H9 (cell line): ENCODE measurements around the gene TRAK1. TPM values are rescaled to one million over a fixed set of nuclear protein-coding genes. Genes with fewer than 3 reads are reported as not detected.

ENCODE experiments used
- DNase-seq: peaks from one replicate; pipeline ENCODE4 v3.0.0-alpha.2; 2017
- H2AFZ ChIP-seq: one replicate; pipeline ENCODE4 v1.6.1; 2013; ENCODE audit warnings: mild to moderate bottlenecking, low read length, control low read depth, moderate library complexity
- H2AK5ac ChIP-seq: 2 replicates; pipeline ENCODE4 v1.6.1; 2013; ENCODE audit warnings: low read length, control low read depth, mixed read lengths; ENCODE audit not compliant: insufficient read length
- H2BK120ac ChIP-seq: one replicate; pipeline ENCODE4 v1.6.1; 2013; ENCODE audit warnings: low read depth, mild to moderate bottlenecking, low read length, control low read depth, inconsistent platforms; ENCODE audit not compliant: poor library complexity, severe bottlenecking
- H2BK12ac ChIP-seq: 2 replicates; pipeline ENCODE4 v1.6.1; 2013; ENCODE audit warnings: low read length, control low read depth, mixed read lengths, low read depth; ENCODE audit not compliant: insufficient read length
- H2BK15ac ChIP-seq: 2 replicates; pipeline ENCODE4 v1.6.1; 2013; ENCODE audit warnings: low read depth, low read length, control low read depth
- H2BK20ac ChIP-seq: one replicate; pipeline ENCODE4 v1.6.1; 2013; ENCODE audit warnings: low read depth, mild to moderate bottlenecking, low read length, control low read depth, inconsistent platforms; ENCODE audit not compliant: poor library complexity, severe bottlenecking
- H2BK5ac ChIP-seq: 2 replicates; pipeline ENCODE4 v1.6.1; 2013; ENCODE audit warnings: low read length, control low read depth, mixed read lengths; ENCODE audit not compliant: insufficient read length
- H3K14ac ChIP-seq: 2 replicates; pipeline ENCODE4 v1.6.1; 2013; ENCODE audit warnings: low read length, control low read depth; ENCODE audit not compliant: insufficient read depth
- H3K18ac ChIP-seq: 2 replicates; pipeline ENCODE4 v1.6.1; 2013; ENCODE audit warnings: low read depth, mild to moderate bottlenecking, mixed read lengths, low read length, control low read depth; ENCODE audit not compliant: insufficient read length
- H3K23ac ChIP-seq: 2 replicates; pipeline ENCODE4 v1.6.1; 2013; ENCODE audit warnings: low read length, control low read depth, mixed read lengths, low read depth; ENCODE audit not compliant: insufficient read length
- H3K23me2 ChIP-seq: 2 replicates; pipeline ENCODE4 v1.6.1; 2013; ENCODE audit warnings: low read depth, mild to moderate bottlenecking, mixed read lengths, low read length, control low read depth; ENCODE audit not compliant: insufficient read length, poor library complexity, severe bottlenecking
- H3K27ac ChIP-seq: 2 replicates; pipeline ENCODE4 v1.5.1; 2013; ENCODE audit warnings: low read length, control low read depth, mixed read lengths, low read depth; ENCODE audit not compliant: insufficient read length
- H3K27me3 ChIP-seq: 2 replicates; pipeline ENCODE4 v1.6.1; 2013; ENCODE audit warnings: low read length, control low read depth, inconsistent platforms; ENCODE audit not compliant: insufficient read depth
- H3K4ac ChIP-seq: 2 replicates; pipeline ENCODE4 v1.6.1; 2013; ENCODE audit warnings: low read depth, mild to moderate bottlenecking, control low read depth, inconsistent platforms, low read length, moderate library complexity
- H3K4me1 ChIP-seq: 2 replicates; pipeline ENCODE4 v1.6.1; 2013; ENCODE audit warnings: low read length, control low read depth, inconsistent platforms; ENCODE audit not compliant: insufficient read depth
- H3K4me2 ChIP-seq: 2 replicates; pipeline ENCODE4 v1.6.1; 2013; ENCODE audit warnings: low read length, control low read depth, mixed read lengths; ENCODE audit not compliant: insufficient read length, insufficient read depth
- H3K56ac ChIP-seq: 2 replicates; pipeline ENCODE4 v1.6.1; 2013; ENCODE audit warnings: low read depth, mild to moderate bottlenecking, mixed read lengths, low read length, control low read depth; ENCODE audit not compliant: insufficient read length
- H3K79me1 ChIP-seq: 2 replicates; pipeline ENCODE4 v1.6.1; 2013; ENCODE audit warnings: low read depth, mild to moderate bottlenecking, moderate library complexity, low read length, control low read depth, inconsistent platforms; ENCODE audit not compliant: insufficient read depth, poor library complexity, severe bottlenecking
- H3K79me2 ChIP-seq: 2 replicates; pipeline ENCODE4 v1.6.1; 2013; ENCODE audit warnings: low read length, control low read depth, inconsistent platforms; ENCODE audit not compliant: insufficient read depth
- H3K9ac ChIP-seq: 2 replicates; pipeline ENCODE4 v1.6.1; 2013; ENCODE audit warnings: low read length, control low read depth, mixed read lengths; ENCODE audit not compliant: insufficient read length; ENCODE audit errors: extremely low read depth
- H3K9me3 ChIP-seq: one replicate; pipeline ENCODE4 v1.6.1; 2013; ENCODE audit warnings: low read depth, low read length, inconsistent platforms; ENCODE audit not compliant: control insufficient read depth
- H3T11ph ChIP-seq: one replicate; pipeline ENCODE4 v1.6.1; 2013; ENCODE audit warnings: mild to moderate bottlenecking, low read length, control low read depth, inconsistent platforms
- H4K20me1 ChIP-seq: one replicate; pipeline ENCODE4 v1.6.1; 2013; ENCODE audit not compliant: control insufficient read depth, insufficient read length, insufficient read depth
- H4K5ac ChIP-seq: 2 replicates; pipeline ENCODE4 v1.6.1; 2013; ENCODE audit warnings: low read depth, mild to moderate bottlenecking, mixed read lengths, low read length, control low read depth; ENCODE audit not compliant: insufficient read length
- H4K8ac ChIP-seq: replicated peaks from 2 replicates; pipeline ENCODE4 v1.6.1; 2013; ENCODE audit warnings: low read length, control low read depth, mixed read lengths, low read depth; ENCODE audit not compliant: insufficient read length
- H4K91ac ChIP-seq: 2 replicates; pipeline ENCODE4 v1.6.1; 2013; ENCODE audit warnings: low read depth, mild to moderate bottlenecking, moderate library complexity, mixed read lengths, low read length, control low read depth; ENCODE audit not compliant: insufficient read length
- H3K27ac Mint-ChIP-seq, 3 experiments: 2 replicates in 2 of 3; 3 replicates in 1 of 3; pipeline ENCODE4 v1.8.0; 2020 to 2021; ENCODE audit warnings: mixed read lengths in 3 of 3, mild to moderate bottlenecking in 1 of 3, moderate library complexity in 1 of 3
- H3K27me3 Mint-ChIP-seq: 2 replicates; pipeline ENCODE4 v1.8.0; 2021; ENCODE audit warnings: low read depth, mild to moderate bottlenecking, moderate library complexity, mixed read lengths
- H3K36me3 Mint-ChIP-seq, 3 experiments: 2 replicates in 2 of 3; 3 replicates in 1 of 3; pipeline ENCODE4 v1.8.0; 2020 to 2021; ENCODE audit warnings: low read depth in 3 of 3, mixed read lengths in 3 of 3; ENCODE audit not compliant: insufficient read depth in 1 of 3
- H3K4me1 Mint-ChIP-seq, 2 experiments: 2 replicates each; pipeline ENCODE4 v1.8.0; 2020; ENCODE audit warnings: mixed read lengths in 2 of 2
- H3K4me3 Mint-ChIP-seq, 2 experiments: 2 replicates in 1 of 2; 3 replicates in 1 of 2; pipeline ENCODE4 v1.8.0; 2020 to 2021; ENCODE audit warnings: mild to moderate bottlenecking in 2 of 2, mixed read lengths in 2 of 2, moderate library complexity in 1 of 2
- H3K9me3 Mint-ChIP-seq, 2 experiments: 2 replicates in 1 of 2; 3 replicates in 1 of 2; pipeline ENCODE4 v1.8.0; 2020; ENCODE audit warnings: mild to moderate bottlenecking in 2 of 2, mixed read lengths in 2 of 2, moderate library complexity in 1 of 2
- WGBS: extraction: QIAGEN DNeasy Blood & Tissue Kit; methylation state at CpG from one replicate; pipeline ENCODE4 v1.1.7; 2013; ENCODE audit warnings: missing lambda C conversion rate, low lambda C conversion rate, mixed read lengths; ENCODE audit not compliant: insufficient read length; ENCODE audit errors: extremely low coverage; 5-methylcytosine and 5-hydroxymethylcytosine counted together
- total RNA-seq: library from RNA; stranded (reverse); gene quantifications from 2 replicates; pipeline ENCODE4 v1.2.1, GENCODE V29; 2021
- TF ChIP-seq, protein P1 (sequence below): fragments of 200-600 bp; sonication (generic); conservative IDR thresholded peaks from 3 replicates; pipeline ENCODE4 v1.8.0; 2021; ENCODE audit warnings: antibody characterized with exemption, mild to moderate bottlenecking

Gene TRAK1
- total RNA-seq, 1 experiment from 2014 or later = 34.2 TPM

DNA sequence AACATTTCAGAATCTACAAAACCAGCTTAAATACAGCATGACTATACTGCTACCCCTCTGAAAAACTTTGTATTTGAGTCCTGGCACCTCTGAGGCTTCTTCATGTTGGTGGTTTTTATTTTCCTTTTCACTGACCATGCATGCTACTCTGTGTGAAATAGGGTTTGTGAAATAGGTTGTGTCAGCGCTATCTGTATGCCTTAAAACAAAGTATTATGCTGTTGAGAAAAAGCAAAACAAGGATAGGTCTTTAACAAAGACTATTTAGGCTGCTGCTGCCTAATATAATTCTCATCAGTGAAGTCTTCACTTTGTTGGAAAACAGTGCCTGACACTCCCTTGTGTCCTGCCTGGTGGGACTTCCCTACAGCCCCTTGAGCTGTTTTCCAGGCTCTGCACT is 28.7 kb upstream of the TRAK1 start:
- no peaks in the 10 kb centered on the region for H3K27me3 Mint-ChIP-seq
- H3K4me3 Mint-ChIP-seq = no peak overlapping the region
- H3K18ac ChIP-seq = peak overlapping the region; percentile 32
- no peak overlapping the region for H2BK120ac ChIP-seq
- H3K9ac ChIP-seq = no peak overlapping the region
- H3K4me2 ChIP-seq = no peak overlapping the region
- no peak overlapping the region for H4K5ac ChIP-seq
- peak overlapping the region; percentile 47 to 91 (median 91); a peak in 6 of 7 replicates for H3K27ac Mint-ChIP-seq
- H2AK5ac ChIP-seq = no peak overlapping the region
- H2BK12ac ChIP-seq = peak overlapping the region; percentile 5
- H3K23ac ChIP-seq = no peak overlapping the region
- no peak overlapping the region for H3K4ac ChIP-seq
- H3K56ac ChIP-seq = no peak overlapping the region
- no peak for DNase-seq
- H4K91ac ChIP-seq = no peak overlapping the region
- no peak overlapping the region for H3K14ac ChIP-seq
- H3K23me2 ChIP-seq = no peaks in the 10 kb centered on the region
- no peaks in the 10 kb centered on the region for H3K36me3 Mint-ChIP-seq
- TF ChIP-seq, protein P1, sequence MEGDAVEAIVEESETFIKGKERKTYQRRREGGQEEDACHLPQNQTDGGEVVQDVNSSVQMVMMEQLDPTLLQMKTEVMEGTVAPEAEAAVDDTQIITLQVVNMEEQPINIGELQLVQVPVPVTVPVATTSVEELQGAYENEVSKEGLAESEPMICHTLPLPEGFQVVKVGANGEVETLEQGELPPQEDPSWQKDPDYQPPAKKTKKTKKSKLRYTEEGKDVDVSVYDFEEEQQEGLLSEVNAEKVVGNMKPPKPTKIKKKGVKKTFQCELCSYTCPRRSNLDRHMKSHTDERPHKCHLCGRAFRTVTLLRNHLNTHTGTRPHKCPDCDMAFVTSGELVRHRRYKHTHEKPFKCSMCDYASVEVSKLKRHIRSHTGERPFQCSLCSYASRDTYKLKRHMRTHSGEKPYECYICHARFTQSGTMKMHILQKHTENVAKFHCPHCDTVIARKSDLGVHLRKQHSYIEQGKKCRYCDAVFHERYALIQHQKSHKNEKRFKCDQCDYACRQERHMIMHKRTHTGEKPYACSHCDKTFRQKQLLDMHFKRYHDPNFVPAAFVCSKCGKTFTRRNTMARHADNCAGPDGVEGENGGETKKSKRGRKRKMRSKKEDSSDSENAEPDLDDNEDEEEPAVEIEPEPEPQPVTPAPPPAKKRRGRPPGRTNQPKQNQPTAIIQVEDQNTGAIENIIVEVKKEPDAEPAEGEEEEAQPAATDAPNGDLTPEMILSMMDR = no peak
- peaks cover 7% of the 10 kb centered on the region; the same call in 1 of the 2 replicates for H3K4me1 ChIP-seq
- no peak overlapping the region for H3T11ph ChIP-seq
- H3K79me1 ChIP-seq = no peaks in the 10 kb centered on the region
- no peak overlapping the region for H2BK20ac ChIP-seq
- no peaks in the 10 kb centered on the region for H3K27me3 ChIP-seq
- peaks cover 3% of the 10 kb centered on the region for H4K20me1 ChIP-seq
- no CpG with 5 or more reads among the region's 1 CpG for WGBS
- no peaks in the 10 kb centered on the region for H3K9me3 Mint-ChIP-seq
- H2BK15ac ChIP-seq = no peak overlapping the region
- H3K79me2 ChIP-seq = no peaks in the 10 kb centered on the region; the same call in 1 of the 2 replicates
- no peak overlapping the region for H4K8ac ChIP-seq
- no peak overlapping the region for H2BK5ac ChIP-seq
- no peak overlapping the region for H2AFZ ChIP-seq
- H3K4me1 Mint-ChIP-seq = peaks cover 63 to 69% of the 10 kb centered on the region in 2 experiments
- no peaks in the 10 kb centered on the region for H3K9me3 ChIP-seq
- H3K27ac ChIP-seq = peak overlapping the region; percentile 81
